ENCODE measurements around the gene RNF215.

The RNF215 gene

DNA sequence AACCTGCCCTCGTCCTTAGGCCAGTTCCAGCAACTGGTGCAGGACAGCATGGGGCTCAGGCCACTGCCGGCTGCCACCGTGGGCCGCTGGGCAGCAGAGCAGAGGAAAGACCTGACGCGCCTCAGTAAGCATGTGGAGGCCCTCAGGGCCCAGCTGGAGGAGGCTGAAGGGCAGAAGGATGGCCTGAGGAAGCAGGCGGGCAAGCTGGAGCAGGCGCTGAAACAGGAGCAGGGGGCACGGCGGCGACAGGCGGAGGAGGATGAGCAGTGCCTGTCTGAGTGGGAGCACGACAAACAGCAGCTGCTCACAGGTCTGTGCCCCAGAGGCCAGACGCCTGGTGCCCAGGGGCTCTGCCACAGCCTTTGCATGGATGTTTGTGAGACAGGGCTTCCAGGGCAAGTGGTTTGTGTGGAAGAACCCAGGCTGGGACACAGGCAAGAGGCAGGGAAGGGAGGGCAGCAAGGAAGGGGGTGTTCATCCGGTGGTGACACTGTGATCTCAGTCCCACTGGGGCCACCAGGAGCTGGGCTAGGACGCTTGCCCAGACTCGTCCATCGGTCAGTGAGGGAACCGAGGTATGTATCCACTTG is 16.5 kb downstream of the RNF215 start:
- no peak for DNase-seq (ENCODE audit: low spot score)
- in situ Hi-C loops (cut with MboI; ENCODE audit: low pct_unique_long_range_greater_than_20kb, low sequenced_read_pairs, unreplicated experiment) = no loop called here
- TF ChIP-seq CTCF (IDR thresholded peaks at IDR 0.05; ENCODE audit: extremely low read depth, insufficient read depth, missing control alignments) = no peak

DNA sequence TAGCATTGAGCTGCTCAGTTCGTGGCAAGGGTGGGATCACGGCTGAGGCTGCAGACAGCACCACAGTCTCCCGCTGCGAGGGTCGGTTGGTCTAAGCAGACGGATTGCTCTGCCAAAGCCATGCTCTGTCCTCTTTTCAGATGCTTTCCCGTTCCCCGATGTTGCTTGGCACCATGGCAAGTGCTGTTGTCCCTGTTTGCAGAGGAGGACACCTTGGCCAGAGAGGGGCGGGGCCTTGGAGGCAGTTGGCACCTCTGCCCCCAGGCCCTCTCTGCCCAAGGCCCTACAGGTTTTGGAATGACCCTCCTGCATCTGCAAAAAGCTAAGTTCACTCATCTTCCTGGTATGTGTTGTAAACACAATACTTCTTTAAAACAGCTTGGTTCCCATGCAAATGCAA is 18.8 kb downstream of the RNF215 start:
- in situ Hi-C loops (cut with MboI; ENCODE audit: low pct_unique_long_range_greater_than_20kb, low sequenced_read_pairs, unreplicated experiment) = no loop called here
- DNase-seq (ENCODE audit: low spot score) = no peak
- TF ChIP-seq CTCF (IDR thresholded peaks at IDR 0.05; ENCODE audit: extremely low read depth, insufficient read depth, missing control alignments) = no peak

GRCh38 chr22:30365891-30366290 is 21.3 kb downstream of the RNF215 start:
- in situ Hi-C loops (cut with MboI; ENCODE audit: low pct_unique_long_range_greater_than_20kb, low sequenced_read_pairs, unreplicated experiment) = no loop called here

DNA sequence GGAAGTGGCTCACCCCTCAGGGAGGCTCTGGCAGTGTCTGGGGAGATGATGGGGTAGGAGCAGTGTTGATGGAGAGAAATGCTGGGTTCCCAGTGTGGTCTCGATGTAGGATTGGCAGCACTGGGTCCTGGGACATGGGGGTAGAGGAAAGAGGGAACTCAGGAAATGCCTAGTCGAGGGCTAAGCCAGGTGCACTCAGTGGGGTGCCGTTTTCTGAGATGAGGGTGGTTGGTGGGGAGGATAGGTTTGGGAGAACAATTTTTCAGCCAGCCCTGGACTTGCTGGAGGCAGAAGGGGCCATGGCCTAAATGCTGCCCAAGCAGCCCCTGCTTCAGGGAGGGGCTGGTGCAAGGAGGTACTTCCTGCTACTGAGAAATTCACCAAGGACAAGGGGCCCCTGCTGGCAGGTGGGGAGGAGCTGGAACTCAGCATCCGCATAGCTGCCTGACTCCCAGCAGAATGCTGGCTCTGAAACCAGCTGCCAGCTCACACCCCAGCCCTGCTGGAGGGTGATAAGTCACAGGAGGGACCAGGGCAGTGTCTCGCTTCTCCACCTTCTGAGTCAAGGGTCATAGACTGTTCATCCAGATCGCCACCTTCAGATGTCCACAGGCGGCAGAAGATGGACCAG is 24.4 kb downstream of the RNF215 start:
- no peak for DNase-seq (ENCODE audit: low spot score)
- TF ChIP-seq CTCF (IDR thresholded peaks at IDR 0.05; ENCODE audit: extremely low read depth, insufficient read depth, missing control alignments) = no peak

More at GRCh38 chr22:30365891-30366290, 21.3 kb downstream of the RNF215 start:
- no peak for DNase-seq (ENCODE audit: low spot score)
- no peak for TF ChIP-seq CTCF (IDR thresholded peaks at IDR 0.05; ENCODE audit: extremely low read depth, insufficient read depth, missing control alignments)

DNA sequence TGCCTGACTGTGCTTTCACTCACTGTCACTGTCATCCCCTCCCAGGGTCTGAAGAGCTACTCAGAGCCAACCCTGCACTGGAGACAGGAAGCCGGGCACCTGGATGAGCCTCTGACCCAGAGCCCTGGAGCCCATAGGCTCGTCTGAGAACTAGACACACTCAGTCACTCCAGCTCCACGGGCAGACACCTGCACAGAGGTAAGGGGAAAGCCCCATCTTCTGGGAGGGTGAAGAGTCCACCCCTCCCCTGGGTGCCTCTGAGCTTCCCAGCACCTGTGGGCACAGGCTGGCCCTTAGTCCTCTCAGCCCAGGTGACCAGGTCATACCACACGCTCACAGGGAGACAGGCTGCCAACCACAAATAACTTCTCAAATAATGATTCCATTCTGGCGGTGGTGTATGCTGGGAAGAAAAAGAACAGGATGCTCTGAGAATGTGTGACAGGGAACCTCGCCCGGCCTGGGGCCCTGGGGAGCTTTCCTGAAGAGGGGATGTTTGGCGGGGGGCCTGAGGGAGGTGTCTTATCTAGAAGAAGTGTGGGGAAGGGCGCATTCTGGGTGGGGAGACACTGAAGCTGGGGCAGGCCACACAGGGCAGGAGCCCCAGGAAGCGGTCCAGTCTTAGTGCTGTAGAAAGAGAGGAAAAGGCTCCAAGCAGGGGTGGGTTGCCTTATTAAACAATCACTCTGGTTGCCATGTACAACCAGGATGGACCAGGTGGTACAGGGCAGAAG is 25.1 kb downstream of the RNF215 start:
- no peak for TF ChIP-seq CTCF (IDR thresholded peaks at IDR 0.05; ENCODE audit: extremely low read depth, insufficient read depth, missing control alignments)
- in situ Hi-C loops (cut with MboI; ENCODE audit: low pct_unique_long_range_greater_than_20kb, low sequenced_read_pairs, unreplicated experiment) = no loop called here

More for the DNA sequence above, 24.4 kb downstream of the RNF215 start:
- in situ Hi-C loops (cut with MboI; ENCODE audit: low pct_unique_long_range_greater_than_20kb, low sequenced_read_pairs, unreplicated experiment) = no loop called here

DNA sequence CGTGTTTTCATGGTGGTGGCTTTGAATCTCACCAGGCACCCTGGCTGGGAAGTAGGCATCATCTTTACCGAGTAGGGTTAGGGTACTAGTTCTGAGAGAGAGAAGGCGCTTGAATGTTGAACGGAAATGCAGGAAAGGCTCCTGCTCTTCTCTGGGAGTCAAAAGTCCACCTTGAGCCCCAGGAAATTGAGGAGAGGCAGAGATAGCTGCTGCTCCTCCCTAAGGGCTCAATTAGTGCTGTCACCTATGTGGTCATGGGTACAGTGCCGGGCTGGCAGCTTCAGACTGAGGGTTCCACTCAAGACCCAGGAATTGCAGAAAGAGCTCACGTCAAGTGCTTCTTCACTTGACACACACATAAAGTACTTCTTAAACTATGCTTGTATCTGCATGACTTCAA is 28.7 kb downstream of the RNF215 start:
- DNase-seq (ENCODE audit: low spot score) = no peak
- TF ChIP-seq CTCF (IDR thresholded peaks at IDR 0.05; ENCODE audit: extremely low read depth, insufficient read depth, missing control alignments) = no peak
- in situ Hi-C loops (cut with MboI; ENCODE audit: low pct_unique_long_range_greater_than_20kb, low sequenced_read_pairs, unreplicated experiment) = no loop called here

More for the DNA sequence above, 25.1 kb downstream of the RNF215 start:
- DNase-seq (ENCODE audit: low spot score) = no peak
